ENCODE results near the gene MROH7.

MROH7 gene

GRCh38 chr1:54701066-54701465 is 59.5 kb downstream of the MROH7 start:
- DNase-seq: no peak

- no peak for DNase-seq
Observed at GRCh38 chr1:54701996-54702395, 60.4 kb downstream of the MROH7 start.

GRCh38 chr1:54703471-54703870 is 61.9 kb downstream of the MROH7 start:
- DNase-seq: no peak

- DNase-seq: no peak
Observed at GRCh38 chr1:54705153-54705552, 63.6 kb downstream of the MROH7 start.

- DNase-seq: no peak
Observed at GRCh38 chr1:54706419-54706818, 64.8 kb downstream of the MROH7 start.

- no peak for DNase-seq
Observed at GRCh38 chr1:54708385-54708784, 66.8 kb downstream of the MROH7 start.

GRCh38 chr1:54709547-54710292 is 68.1 kb downstream of the MROH7 start:
- no peak for DNase-seq

- DNase-seq: no peak
Observed at GRCh38 chr1:54710434-54710833, 68.8 kb downstream of the MROH7 start.

- DNase-seq: no peak
Observed at GRCh38 chr1:54710841-54711240, 69.3 kb downstream of the MROH7 start.

GRCh38 chr1:54711536-54711935 is 70.0 kb downstream of the MROH7 start:
- no peak for DNase-seq

GRCh38 chr1:54714881-54715492 is 73.4 kb downstream of the MROH7 start:
- no peak for DNase-seq

- peak; percentile 83 for DNase-seq
Observed at GRCh38 chr1:54715493-54716298, 74.1 kb downstream of the MROH7 start, which contains the start of gene TTC4. Gene TTC4 (plus strand): TSS chr1:54715861. CDS start chr1:54715909, 48 bp downstream.

- DNase-seq: no peak
Observed at GRCh38 chr1:54716299-54717047, 74.9 kb downstream of the MROH7 start.

GRCh38 chr1:54721719-54722118 is 80.1 kb downstream of the MROH7 start:
- no peak for DNase-seq

- DNase-seq: no peak
Observed at GRCh38 chr1:54723985-54724384, 82.4 kb downstream of the MROH7 start.

- DNase-seq: no peak
Observed at GRCh38 chr1:54724771-54725170, 83.2 kb downstream of the MROH7 start.

- DNase-seq: no peak
Observed at GRCh38 chr1:54728027-54728426, 86.4 kb downstream of the MROH7 start.

GRCh38 chr1:54736685-54737084 is 95.1 kb downstream of the MROH7 start:
- no peak for DNase-seq

GRCh38 chr1:54738244-54738643 is 96.7 kb downstream of the MROH7 start:
- DNase-seq: no peak

- no peak for DNase-seq
Observed at GRCh38 chr1:54741531-54741930, 99.9 kb downstream of the MROH7 start.

- DNase-seq: no peak
Observed at GRCh38 chr1:54742282-54742681, 100.7 kb downstream of the MROH7 start.

- no peak for DNase-seq
Observed at GRCh38 chr1:54743416-54744226, 102.0 kb downstream of the MROH7 start.

Measured in NCI-H1105 (cell line).